Measurements from ENCODE around the gene RAB2B. TPM values are rescaled to one million over a fixed set of nuclear protein-coding genes. Genes with fewer than 3 reads are reported as not detected.

RAB2B gene
- total RNA-seq, 6 donors from 2014 or later: 13.1 to 40.2 (median 33.0) TPM

DNA sequence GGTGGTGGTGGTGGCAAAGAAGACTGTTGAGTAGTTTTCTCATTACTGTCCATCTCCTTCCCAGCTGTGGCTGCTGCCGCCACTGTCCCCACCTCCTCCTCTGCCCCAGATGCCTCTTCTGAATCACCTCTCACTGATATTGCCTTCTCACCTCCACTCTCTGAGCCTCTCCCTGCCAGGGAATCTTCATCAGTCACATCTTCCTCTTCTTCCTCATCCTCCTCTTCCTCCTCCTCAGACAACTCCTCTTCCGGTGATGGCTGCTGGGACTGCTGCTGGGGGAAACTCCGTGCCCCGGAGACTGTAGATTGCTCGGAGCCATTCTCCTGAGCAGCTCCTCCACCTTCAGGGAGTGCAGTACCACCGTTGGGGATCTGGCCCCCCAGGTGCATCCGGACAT lies 46.4 kb upstream of the RAB2B start:
- DNase-seq: no peak
- Histone ChIP-seq H3K9me3 (no peaks in the 10 kb centered on the region), H3K27me3 (no peaks in the 10 kb centered on the region), H3K4me3 (no peak overlapping the region), H3K36me3 (no peaks in the 10 kb centered on the region), H3K27ac (no peak overlapping the region), H3K4me1 (peaks cover 3 to 26% (median 15%) of the 10 kb centered on the region in 4 donors)
- no peak for ATAC-seq (ENCODE audit: low FRiP score in 2 of 2)
- no peak for TF ChIP-seq POLR2AphosphoS5 (IDR thresholded peaks at IDR 0.05)
- TF ChIP-seq, protein P1, sequence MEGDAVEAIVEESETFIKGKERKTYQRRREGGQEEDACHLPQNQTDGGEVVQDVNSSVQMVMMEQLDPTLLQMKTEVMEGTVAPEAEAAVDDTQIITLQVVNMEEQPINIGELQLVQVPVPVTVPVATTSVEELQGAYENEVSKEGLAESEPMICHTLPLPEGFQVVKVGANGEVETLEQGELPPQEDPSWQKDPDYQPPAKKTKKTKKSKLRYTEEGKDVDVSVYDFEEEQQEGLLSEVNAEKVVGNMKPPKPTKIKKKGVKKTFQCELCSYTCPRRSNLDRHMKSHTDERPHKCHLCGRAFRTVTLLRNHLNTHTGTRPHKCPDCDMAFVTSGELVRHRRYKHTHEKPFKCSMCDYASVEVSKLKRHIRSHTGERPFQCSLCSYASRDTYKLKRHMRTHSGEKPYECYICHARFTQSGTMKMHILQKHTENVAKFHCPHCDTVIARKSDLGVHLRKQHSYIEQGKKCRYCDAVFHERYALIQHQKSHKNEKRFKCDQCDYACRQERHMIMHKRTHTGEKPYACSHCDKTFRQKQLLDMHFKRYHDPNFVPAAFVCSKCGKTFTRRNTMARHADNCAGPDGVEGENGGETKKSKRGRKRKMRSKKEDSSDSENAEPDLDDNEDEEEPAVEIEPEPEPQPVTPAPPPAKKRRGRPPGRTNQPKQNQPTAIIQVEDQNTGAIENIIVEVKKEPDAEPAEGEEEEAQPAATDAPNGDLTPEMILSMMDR (IDR thresholded peaks at IDR 0.05): no peak
- TF ChIP-seq POLR2A (IDR thresholded peaks at IDR 0.05): no peak
- TF ChIP-seq EP300 (IDR thresholded peaks at IDR 0.05): no peak
- 91 to 96% methylated on average over 5 to 6 of the region's 7 CpGs for WGBS, 2 donors

DNA sequence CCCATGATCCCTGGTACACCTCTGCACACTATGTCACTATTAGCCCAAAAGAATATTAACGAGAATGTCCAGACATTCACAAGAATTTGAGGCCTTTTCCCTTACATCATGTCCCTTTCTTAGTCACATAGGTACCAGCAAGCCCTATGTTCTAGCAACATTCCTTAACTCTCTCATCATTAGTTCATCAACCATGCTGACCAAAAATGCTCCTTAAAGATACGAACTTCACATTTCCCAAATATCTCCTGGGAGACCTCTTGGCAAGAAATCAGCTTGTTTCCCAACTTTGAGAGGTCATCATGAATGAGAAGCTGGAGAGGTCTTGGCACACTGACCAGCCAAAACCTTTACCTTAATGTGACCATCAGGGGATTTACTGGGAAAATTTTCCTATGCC lies 44.7 kb upstream of the RAB2B start:
- Histone ChIP-seq H3K36me3 (no peaks in the 10 kb centered on the region), H3K27ac (no peak overlapping the region), H3K4me3 (no peak overlapping the region), H3K4me1 (peaks cover 0 to 17% (median 8%) of the 10 kb centered on the region in 4 donors), H3K27me3 (no peaks in the 10 kb centered on the region), H3K9me3 (no peaks in the 10 kb centered on the region)
- no peak for ATAC-seq (ENCODE audit: low FRiP score in 2 of 2)
- TF ChIP-seq POLR2AphosphoS5 (IDR thresholded peaks at IDR 0.05): no peak
- peak in 1 of 4 donors; percentile 37 for TF ChIP-seq EP300 (IDR thresholded peaks at IDR 0.05)
- TF ChIP-seq POLR2A (IDR thresholded peaks at IDR 0.05): no peak
- DNase-seq: no peak
- WGBS, 2 donors: 54 to 67% methylated on average over 2 of the region's 2 CpGs

DNA sequence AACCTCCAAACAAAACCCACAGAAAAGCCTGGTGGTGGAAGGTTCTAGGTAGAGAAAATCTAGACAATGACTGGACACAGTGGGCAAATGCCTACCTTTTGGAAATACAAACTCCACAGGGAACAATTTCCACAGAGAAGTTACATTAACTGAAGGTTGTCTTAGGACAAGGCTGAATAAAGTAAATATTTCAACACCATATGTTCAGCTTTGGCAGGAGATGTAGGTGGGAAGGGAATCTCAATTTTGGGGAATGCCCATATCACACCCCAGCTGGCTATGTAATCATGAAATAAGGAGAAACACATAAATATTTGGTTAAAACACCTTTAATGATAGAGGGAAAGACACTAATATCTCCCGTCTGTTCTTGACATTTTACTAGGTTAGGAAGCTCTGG lies 44.0 kb upstream of the RAB2B start:
- Histone ChIP-seq H3K27me3 (no peaks in the 10 kb centered on the region), H3K36me3 (no peaks in the 10 kb centered on the region), H3K4me1 (peaks cover 0 to 11% (median 5%) of the 10 kb centered on the region in 4 donors), H3K4me3 (no peak overlapping the region), H3K9me3 (no peaks in the 10 kb centered on the region), H3K27ac (no peak overlapping the region)
- DNase-seq (no peak), ATAC-seq (ENCODE audit: low FRiP score in 2 of 2) (no peak)
- TF ChIP-seq, protein P1 (IDR thresholded peaks at IDR 0.05): no peak
- TF ChIP-seq EP300 (IDR thresholded peaks at IDR 0.05): no peak
- TF ChIP-seq POLR2AphosphoS5 (IDR thresholded peaks at IDR 0.05): no peak
- TF ChIP-seq POLR2A (IDR thresholded peaks at IDR 0.05): no peak
- WGBS, 2 donors: 73 to 100% methylated on average over 1 of the region's 1 CpG

DNA sequence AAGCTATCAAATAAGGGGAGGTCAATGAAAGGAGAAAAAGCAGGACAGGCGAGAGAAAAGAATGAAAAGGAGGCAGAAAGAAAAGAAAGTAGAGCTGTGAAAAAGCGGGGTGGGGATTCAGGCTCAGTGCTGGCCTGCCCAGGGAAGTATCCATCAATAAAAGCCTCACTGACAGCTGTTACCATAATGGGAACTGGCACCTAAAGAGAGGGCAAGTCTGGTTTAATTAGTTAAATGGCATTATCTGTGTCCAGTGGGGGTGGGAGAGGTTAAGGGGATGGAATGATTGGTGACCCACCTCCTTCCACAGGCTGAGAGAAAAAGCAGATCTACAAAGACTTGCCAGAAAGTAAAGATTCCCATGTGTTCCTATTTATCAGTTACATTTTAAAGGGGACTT lies 42.0 kb upstream of the RAB2B start:
- TF ChIP-seq, protein P1 (IDR thresholded peaks at IDR 0.05): no peak
- TF ChIP-seq EP300 (IDR thresholded peaks at IDR 0.05) (no peak), POLR2AphosphoS5 (IDR thresholded peaks at IDR 0.05) (no peak), POLR2A (IDR thresholded peaks at IDR 0.05) (no peak)
- Histone ChIP-seq H3K9me3 (no peaks in the 10 kb centered on the region), H3K27me3 (no peaks in the 10 kb centered on the region), H3K27ac (no peak overlapping the region), H3K36me3 (no peaks in the 10 kb centered on the region), H3K4me3 (no peak overlapping the region), H3K4me1 (peaks cover 0 to 6% (median 2%) of the 10 kb centered on the region in 4 donors)
- WGBS, 2 donors: 88 to 91% methylated on average over 2 of the region's 2 CpGs
- no peak for ATAC-seq (ENCODE audit: low FRiP score in 2 of 2)
- no peak for DNase-seq

DNA sequence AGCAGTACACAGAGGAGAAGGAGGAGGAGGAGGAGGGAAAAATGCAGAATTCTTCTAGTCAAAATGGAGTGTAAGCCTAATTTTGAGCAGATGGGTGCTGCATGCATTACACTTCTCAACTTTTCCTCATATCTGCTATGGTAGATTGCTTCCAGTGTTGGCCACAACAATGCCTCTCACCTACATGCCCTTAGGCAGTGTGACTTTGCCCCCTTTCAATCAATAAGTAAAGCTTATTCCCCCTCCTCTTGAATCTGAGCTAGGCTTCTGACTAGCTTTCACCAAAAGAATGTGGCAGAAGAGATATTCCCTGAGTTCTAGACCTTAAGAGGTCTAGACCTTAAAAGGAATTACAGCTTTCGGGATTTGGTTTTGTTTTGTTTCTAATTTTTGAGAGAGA lies 37.6 kb upstream of the RAB2B start:
- Histone ChIP-seq H3K9me3 (no peaks in the 10 kb centered on the region), H3K27me3 (no peaks in the 10 kb centered on the region), H3K27ac (no peak overlapping the region), H3K36me3 (no peaks in the 10 kb centered on the region), H3K4me3 (no peak overlapping the region), H3K4me1 (peaks cover 10 to 15% (median 13%) of the 10 kb centered on the region in 4 donors)
- DNase-seq (no peak), ATAC-seq (ENCODE audit: low FRiP score in 2 of 2) (no peak)
- TF ChIP-seq, protein P1 (IDR thresholded peaks at IDR 0.05): no peak
- TF ChIP-seq POLR2A (IDR thresholded peaks at IDR 0.05) (no peak), EP300 (IDR thresholded peaks at IDR 0.05) (no peak), POLR2AphosphoS5 (IDR thresholded peaks at IDR 0.05) (no peak)
- 81 to 100% methylated on average over 1 of the region's 1 CpG for WGBS, 2 donors

Data from upper lobe of left lung (tissue), 6 donors.